Lower leg skin (tissue), 4 donors: Measurements from ENCODE around the gene TECTA. TPM values are rescaled to one million over a fixed set of nuclear protein-coding genes. Genes with fewer than 3 reads are reported as not detected.

Experiments
- DNase-seq, 2 donors: peaks; one replicate each; pipeline ENCODE4 v3.0.0-alpha.2; 2019; ENCODE audit warnings: low spot score in 2 of 2
- H3K4me3 ChIP-seq: fragments of 200-600 bp; sonication (generic); 2 replicates; pipeline ENCODE4 v1.5.1; 2017; ENCODE audit warnings: mild to moderate bottlenecking, low read depth; ENCODE audit not compliant: poor library complexity, severe bottlenecking
- CTCF ChIP-seq, 3 donors: fragments of 450-650 bp; IDR thresholded peaks; one replicate each; pipeline ENCODE4 v1.5.1; 2016; ENCODE audit warnings: antibody characterized with exemption in 3 of 3, mild to moderate bottlenecking in 3 of 3, moderate library complexity in 2 of 3
- POLR2A ChIP-seq, 2 donors: fragments of 450-650 bp; IDR thresholded peaks; one replicate each; pipeline ENCODE4 v1.6.1; 2016 to 2017; ENCODE audit warnings: antibody characterized with exemption in 2 of 2, mild to moderate bottlenecking in 1 of 2, moderate library complexity in 1 of 2
- WGBS, 2 donors: methylation state at CpG; one replicate each; pipeline ENCODE4 v1.1.5; 2018; 5-methylcytosine and 5-hydroxymethylcytosine counted together
- intact Hi-C: fragments of 100-400 bp; cut with DNase I; formaldehyde crosslinking; loops from one replicate; pipeline ENCODE4 v1.15.0; 2023; ENCODE audit warnings: low total_unique reads
- total RNA-seq, 4 donors: library from RNA; depleted of rRNA; stranded (reverse); fragments of >200 nt; gene quantifications; one replicate each; pipeline ENCODE4 v1.1.0, GENCODE V29; 2016

Gene TECTA
- total RNA-seq, 4 donors from 2014 or later, result 0.08 to 1.2 (median 0.20) TPM

- TF ChIP-seq POLR2A (IDR thresholded peaks at IDR 0.05), result no peak
- no peak for TF ChIP-seq CTCF (IDR thresholded peaks at IDR 0.05)
- WGBS, 2 donors, result 67 to 69% methylated on average over 9 of the region's 9 CpGs
- no peak overlapping the region for H3K4me3 ChIP-seq
- intact Hi-C loops, result no loop called here
- no peak for DNase-seq
Measured at GRCh38 chr11:121240650-121241303, 139.7 kb downstream of the TECTA start.

Other genes with a start within 250 kb of the TECTA start
- 10 to 100 TPM in 3 of 4 donors, 1 to 10 TPM in 1; 6.4 to 11.2 (median 10.8) TPM for gene TBCEL, start 77.1 kb upstream of the TECTA start, total RNA-seq
- gene SC5D, start 191.5 kb downstream of the TECTA start, total RNA-seq, result 10 to 100 TPM; 13.6 to 36.2 (median 33.4) TPM